Measurements from ENCODE around the gene PCBP2.
A peak's percentile ranks its signal among the peaks of the same experiment; 100 is the strongest.
"Not testable (repeated sequence)": the region's sequence is repeated elsewhere in the genome, so short reads cannot be mapped to it uniquely, and the experiment has no call there.

The PCBP2 gene

DNA sequence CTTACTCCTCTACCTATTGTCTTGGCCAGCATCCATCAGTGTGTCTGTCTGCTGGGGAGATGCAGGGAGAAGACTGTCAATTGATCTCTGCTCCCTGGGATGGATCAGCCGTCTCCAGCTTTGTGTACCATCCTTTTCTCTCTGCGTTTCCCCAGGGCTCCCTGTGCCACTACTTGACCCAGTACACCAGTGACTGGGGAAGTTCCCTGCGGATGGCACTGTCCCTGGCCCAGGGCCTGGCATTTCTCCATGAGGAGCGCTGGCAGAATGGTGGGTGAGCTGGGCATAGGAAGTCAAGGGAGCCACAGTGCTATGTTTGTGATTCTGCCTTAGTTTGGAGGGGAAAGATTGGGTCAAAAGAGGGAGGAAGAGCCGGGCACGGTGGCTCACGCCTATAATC is 23.2 kb upstream of the PCBP2 start:
- H3K36me3 ChIP-seq (ENCODE audit: low read depth): no peaks in the 10 kb centered on the region
- peak overlapping the region; percentile 20 for H3K27ac ChIP-seq (ENCODE audit: poor library complexity, severe bottlenecking)
- TF ChIP-seq, protein P1, sequence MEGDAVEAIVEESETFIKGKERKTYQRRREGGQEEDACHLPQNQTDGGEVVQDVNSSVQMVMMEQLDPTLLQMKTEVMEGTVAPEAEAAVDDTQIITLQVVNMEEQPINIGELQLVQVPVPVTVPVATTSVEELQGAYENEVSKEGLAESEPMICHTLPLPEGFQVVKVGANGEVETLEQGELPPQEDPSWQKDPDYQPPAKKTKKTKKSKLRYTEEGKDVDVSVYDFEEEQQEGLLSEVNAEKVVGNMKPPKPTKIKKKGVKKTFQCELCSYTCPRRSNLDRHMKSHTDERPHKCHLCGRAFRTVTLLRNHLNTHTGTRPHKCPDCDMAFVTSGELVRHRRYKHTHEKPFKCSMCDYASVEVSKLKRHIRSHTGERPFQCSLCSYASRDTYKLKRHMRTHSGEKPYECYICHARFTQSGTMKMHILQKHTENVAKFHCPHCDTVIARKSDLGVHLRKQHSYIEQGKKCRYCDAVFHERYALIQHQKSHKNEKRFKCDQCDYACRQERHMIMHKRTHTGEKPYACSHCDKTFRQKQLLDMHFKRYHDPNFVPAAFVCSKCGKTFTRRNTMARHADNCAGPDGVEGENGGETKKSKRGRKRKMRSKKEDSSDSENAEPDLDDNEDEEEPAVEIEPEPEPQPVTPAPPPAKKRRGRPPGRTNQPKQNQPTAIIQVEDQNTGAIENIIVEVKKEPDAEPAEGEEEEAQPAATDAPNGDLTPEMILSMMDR (IDR thresholded peaks at IDR 0.05; ENCODE audit: poor library complexity, severe bottlenecking): no peak
- peak; percentile 13 for ATAC-seq (ENCODE audit: low read depth)
- H3K9me3 ChIP-seq (ENCODE audit: severe bottlenecking): no peaks in the 10 kb centered on the region
- DNase-seq (ENCODE audit: low spot score): no peak
- no peak overlapping the region for H3K4me3 ChIP-seq (ENCODE audit: severe bottlenecking)
- H3K4me1 ChIP-seq (ENCODE audit: insufficient read depth, poor library complexity, severe bottlenecking): peaks cover 14% of the 10 kb centered on the region
- H3K27me3 ChIP-seq (ENCODE audit: insufficient read depth, poor library complexity, severe bottlenecking): no peaks in the 10 kb centered on the region

GRCh38 chr12:53430116-53430515 is 21.8 kb upstream of the PCBP2 start:
- peaks cover 14% of the 10 kb centered on the region for H3K4me1 ChIP-seq (ENCODE audit: insufficient read depth, poor library complexity, severe bottlenecking)
- H3K27ac ChIP-seq (ENCODE audit: poor library complexity, severe bottlenecking): no peak overlapping the region
- no peaks in the 10 kb centered on the region for H3K9me3 ChIP-seq (ENCODE audit: severe bottlenecking)
- no peaks in the 10 kb centered on the region for H3K27me3 ChIP-seq (ENCODE audit: insufficient read depth, poor library complexity, severe bottlenecking)
- ATAC-seq (ENCODE audit: low read depth): no peak
- TF ChIP-seq, protein P1 (IDR thresholded peaks at IDR 0.05; ENCODE audit: poor library complexity, severe bottlenecking): no peak
- DNase-seq (ENCODE audit: low spot score): no peak
- H3K4me3 ChIP-seq (ENCODE audit: severe bottlenecking): no peak overlapping the region
- no peaks in the 10 kb centered on the region for H3K36me3 ChIP-seq (ENCODE audit: low read depth)

- H3K4me1 ChIP-seq (ENCODE audit: insufficient read depth, poor library complexity, severe bottlenecking): peaks cover 14% of the 10 kb centered on the region
- no peak overlapping the region for H3K4me3 ChIP-seq (ENCODE audit: severe bottlenecking)
- no peaks in the 10 kb centered on the region for H3K9me3 ChIP-seq (ENCODE audit: severe bottlenecking)
- ATAC-seq (ENCODE audit: low read depth) (no peak), DNase-seq (ENCODE audit: low spot score) (no peak)
- no peaks in the 10 kb centered on the region for H3K36me3 ChIP-seq (ENCODE audit: low read depth)
- no peak overlapping the region for H3K27ac ChIP-seq (ENCODE audit: poor library complexity, severe bottlenecking)
- TF ChIP-seq, protein P1 (IDR thresholded peaks at IDR 0.05; ENCODE audit: poor library complexity, severe bottlenecking): no peak
- no peaks in the 10 kb centered on the region for H3K27me3 ChIP-seq (ENCODE audit: insufficient read depth, poor library complexity, severe bottlenecking)
These were observed 20.7 kb upstream of the PCBP2 start for GRCh38 chr12:53431187-53431586.

DNA sequence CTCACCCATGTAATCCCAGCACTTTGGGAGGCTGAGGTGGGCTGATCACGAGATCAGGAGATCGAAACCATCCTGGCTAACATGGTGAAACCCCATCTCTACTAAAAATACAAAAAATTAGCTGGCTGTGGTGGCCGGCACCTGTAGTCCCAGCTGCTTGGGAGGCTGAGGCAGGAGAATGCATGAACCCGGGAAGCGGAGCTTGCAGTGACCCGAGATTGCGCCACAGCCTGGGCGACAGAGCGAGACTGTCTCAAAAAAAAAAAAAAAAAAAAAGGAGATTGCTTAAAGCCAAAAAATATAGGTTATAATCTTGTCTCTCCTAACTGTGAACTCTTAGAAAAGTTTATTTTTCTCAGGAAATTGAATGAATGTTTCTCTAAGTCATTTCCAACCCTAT is 16.6 kb upstream of the PCBP2 start:
- not testable (repeated sequence) for H3K4me1 ChIP-seq (ENCODE audit: insufficient read depth, poor library complexity, severe bottlenecking); H3K27ac ChIP-seq (ENCODE audit: poor library complexity, severe bottlenecking); DNase-seq (ENCODE audit: low spot score); H3K9me3 ChIP-seq (ENCODE audit: severe bottlenecking); H3K4me3 ChIP-seq (ENCODE audit: severe bottlenecking); H3K36me3 ChIP-seq (ENCODE audit: low read depth); ATAC-seq (ENCODE audit: low read depth); H3K27me3 ChIP-seq (ENCODE audit: insufficient read depth, poor library complexity, severe bottlenecking)

- H3K4me1 ChIP-seq (ENCODE audit: insufficient read depth, poor library complexity, severe bottlenecking); ATAC-seq (ENCODE audit: low read depth): not testable (repeated sequence)
These were observed 12.3 kb upstream of the PCBP2 start for GRCh38 chr12:53439582-53439981.

DNA sequence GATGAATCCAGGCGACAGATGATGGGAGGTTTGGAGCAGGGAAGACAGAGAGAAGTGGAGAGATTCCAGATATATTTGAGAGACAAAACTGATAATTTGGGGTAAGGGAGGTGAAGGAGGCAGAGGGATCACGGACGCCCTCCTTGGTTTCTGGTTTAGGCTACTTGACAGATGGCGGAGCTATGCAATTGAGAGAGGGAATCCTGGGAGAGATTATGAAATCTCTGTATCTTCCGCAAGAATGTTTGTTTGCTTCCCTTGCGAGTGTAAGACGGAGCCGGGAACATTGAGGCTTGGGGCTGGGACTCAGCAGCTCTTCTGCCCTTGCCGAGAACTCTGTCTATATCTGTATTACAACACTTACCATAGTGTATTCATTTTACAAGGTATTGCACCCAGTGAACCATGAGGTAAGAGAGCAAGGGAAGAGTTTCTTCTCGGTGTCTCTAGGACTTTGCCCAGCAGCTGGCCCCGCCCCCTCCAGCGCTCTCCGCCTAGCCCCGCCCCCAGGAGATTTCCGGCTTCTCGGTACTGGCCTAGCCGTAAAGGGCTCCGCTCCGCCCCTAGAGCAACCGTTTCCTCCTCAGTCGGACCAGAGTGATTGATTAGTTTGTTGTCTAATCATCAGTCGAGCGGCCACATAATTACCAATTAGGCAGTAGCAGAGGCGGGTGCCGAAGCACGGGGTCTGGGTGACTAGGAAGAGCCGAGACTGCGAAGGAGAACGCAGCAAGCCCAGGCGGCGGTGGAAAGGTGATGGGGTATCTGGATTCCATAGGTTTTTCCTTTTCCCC is 10.7 kb upstream of the PCBP2 start, which contains the start of gene PRR13:
Gene PRR13, plus strand, starts transcription at position 695 of the 794 bp plus-strand sequence. CDS start 981 bp downstream, outside the sequence.
- Histone ChIP-seq H3K27ac (ENCODE audit: poor library complexity, severe bottlenecking) (peak within 1 kb of the TSS; percentile 75), H3K4me1 (ENCODE audit: insufficient read depth, poor library complexity, severe bottlenecking) (peaks cover 6% of the 10 kb centered on the region)

More at GRCh38 chr12:53439582-53439981, 12.3 kb upstream of the PCBP2 start:
- not testable (repeated sequence) for H3K9me3 ChIP-seq (ENCODE audit: severe bottlenecking); H3K27me3 ChIP-seq (ENCODE audit: insufficient read depth, poor library complexity, severe bottlenecking); H3K4me3 ChIP-seq (ENCODE audit: severe bottlenecking); DNase-seq (ENCODE audit: low spot score); H3K27ac ChIP-seq (ENCODE audit: poor library complexity, severe bottlenecking)
- H3K36me3 ChIP-seq (ENCODE audit: low read depth): peaks cover 20% of the 10 kb centered on the region

More for the DNA sequence above, 10.7 kb upstream of the PCBP2 start, which contains the start of gene PRR13:
- no peaks in the 10 kb centered on the region for H3K27me3 ChIP-seq (ENCODE audit: insufficient read depth, poor library complexity, severe bottlenecking)
- peak; percentile 99 for DNase-seq (ENCODE audit: low spot score)
- peak within 1 kb of the TSS; percentile 61 for H3K4me3 ChIP-seq (ENCODE audit: severe bottlenecking)
- H3K36me3 ChIP-seq (ENCODE audit: low read depth): peaks cover 32% of the 10 kb centered on the region
- ATAC-seq (ENCODE audit: low read depth): peak; percentile 97
- TF ChIP-seq, protein P1 (IDR thresholded peaks at IDR 0.05; ENCODE audit: poor library complexity, severe bottlenecking): no peak
- H3K9me3 ChIP-seq (ENCODE audit: severe bottlenecking): no peaks in the 10 kb centered on the region

Data from RWPE2 (cell line).